Naive thymus-derived CD4-positive, alpha-beta T cell (primary cell): ENCODE data around the gene PLEKHG4. TPM values are rescaled to one million over a fixed set of nuclear protein-coding genes. Genes with fewer than 3 reads are reported as not detected.

Experiments used
- ATAC-seq: fragments of 150-1000 bp; cut with Tn5 transposase; 2 replicates; pipeline ENCODE4 v1.10.0; 2021; ENCODE audit warnings: mild to moderate bottlenecking, moderate library complexity
- CTCF ChIA-PET: fragments of 350-600 bp; sonication (Branson Sonifier 250); formaldehyde crosslinking; loops from one replicate; lab custom pipeline; 2021; ENCODE audit warnings: antibody characterized with exemption; lab: Charles Lee
- POLR2A ChIA-PET: fragments of 350-600 bp; sonication (Branson Sonifier 250); formaldehyde crosslinking; loops from one replicate; lab custom pipeline; 2021; ENCODE audit warnings: antibody characterized with exemption, inconsistent platforms; lab: Charles Lee
- DNase-seq, 9 donors: peaks; one replicate each; pipeline versions ENCODE4 v3.0.0 to v3.0.0-alpha.2; 2020 to 2022; ENCODE audit warnings: mixed read lengths in 1 of 9
- H3K27ac ChIP-seq: one replicate; pipeline ENCODE4 v1.7.0; 2013; ENCODE audit warnings: mild to moderate bottlenecking, low read depth, low read length, moderate library complexity
- H3K27me3 ChIP-seq, 2 donors: one replicate each; pipeline ENCODE4 v1.7.0; 2013; ENCODE audit warnings: low read length in 2 of 2, mild to moderate bottlenecking in 2 of 2, moderate library complexity in 2 of 2; ENCODE audit not compliant: control insufficient read depth in 2 of 2, insufficient read depth in 2 of 2
- H3K36me3 ChIP-seq, 3 experiments: 1 replicate in 2 of 3; 2 replicates in 1 of 3; pipeline ENCODE4 v1.7.0; 2013; ENCODE audit warnings: low read length in 3 of 3, mild to moderate bottlenecking in 3 of 3, moderate library complexity in 1 of 3; ENCODE audit not compliant: insufficient read depth in 3 of 3, control insufficient read depth in 2 of 3
- H3K4me1 ChIP-seq, 2 donors: one replicate each; pipeline ENCODE4 v1.7.0; 2013; ENCODE audit warnings: low read length in 2 of 2, mild to moderate bottlenecking in 2 of 2, moderate library complexity in 1 of 2; ENCODE audit not compliant: control insufficient read depth in 2 of 2, insufficient read depth in 2 of 2
- H3K4me3 ChIP-seq: 2 replicates; pipeline ENCODE4 v1.7.0; 2013; ENCODE audit warnings: mild to moderate bottlenecking, low read length
- H3K9me3 ChIP-seq, 3 experiments: 1 replicate in 2 of 3; 2 replicates in 1 of 3; pipeline ENCODE4 v1.7.0; 2013; ENCODE audit warnings: low read length in 3 of 3; ENCODE audit not compliant: control insufficient read depth in 2 of 3
- H3K27ac Mint-ChIP-seq, 9 donors: one replicate each; pipeline ENCODE4 v1.8.0; 2020 to 2022; ENCODE audit warnings: mixed read lengths in 9 of 9, mild to moderate bottlenecking in 8 of 9, moderate library complexity in 5 of 9, inconsistent platforms in 2 of 9
- H3K27me3 Mint-ChIP-seq, 5 donors: one replicate each; pipeline ENCODE4 v1.8.0; 2021 to 2022; ENCODE audit warnings: mixed read lengths in 5 of 5, mild to moderate bottlenecking in 1 of 5
- H3K36me3 Mint-ChIP-seq, 5 donors: one replicate each; pipeline ENCODE4 v1.8.0; 2020 to 2022; ENCODE audit warnings: mixed read lengths in 5 of 5, mild to moderate bottlenecking in 3 of 5, inconsistent platforms in 1 of 5
- H3K4me1 Mint-ChIP-seq, 7 donors: one replicate each; pipeline ENCODE4 v1.8.0; 2020 to 2022; ENCODE audit warnings: mixed read lengths in 7 of 7, mild to moderate bottlenecking in 3 of 7, inconsistent platforms in 1 of 7
- H3K4me3 Mint-ChIP-seq, 10 donors: one replicate each; pipeline ENCODE4 v1.8.0; 2020 to 2022; ENCODE audit warnings: mild to moderate bottlenecking in 10 of 10, mixed read lengths in 10 of 10, moderate library complexity in 6 of 10, inconsistent platforms in 2 of 10
- H3K9me3 Mint-ChIP-seq, 11 donors: one replicate each; pipeline ENCODE4 v1.8.0; 2020 to 2022; ENCODE audit warnings: mixed read lengths in 11 of 11, mild to moderate bottlenecking in 4 of 11, inconsistent platforms in 1 of 11, moderate library complexity in 1 of 11
- intact Hi-C, 2 donors: fragments of 100-400 bp; cut with micrococcal nuclease; formaldehyde crosslinking; loops; one replicate each; pipeline ENCODE4 v1.15.1; 2023
- polyA plus RNA-seq, 2 donors: library from polyadenylated mRNA; unstranded; fragments of 300-500 nt; fragmentation: Illumina TruSeq; gene quantifications; one replicate each; pipeline ENCODE4 v1.2.3, GENCODE V29; 2021
- total RNA-seq, 6 experiments: library from RNA in 5 of 6; stranded (reverse) in 5 of 6; gene quantifications; 1 replicate in 5 of 6; 2 replicates in 1 of 6; pipeline ENCODE4 v1.2.3 and lab custom pipeline; 2021 to 2026

PLEKHG4 gene
- total and polyA plus RNA-seq, 7 experiments from 2014 or later: 6.2 to 32.3 (median 23.2) TPM

DNA sequence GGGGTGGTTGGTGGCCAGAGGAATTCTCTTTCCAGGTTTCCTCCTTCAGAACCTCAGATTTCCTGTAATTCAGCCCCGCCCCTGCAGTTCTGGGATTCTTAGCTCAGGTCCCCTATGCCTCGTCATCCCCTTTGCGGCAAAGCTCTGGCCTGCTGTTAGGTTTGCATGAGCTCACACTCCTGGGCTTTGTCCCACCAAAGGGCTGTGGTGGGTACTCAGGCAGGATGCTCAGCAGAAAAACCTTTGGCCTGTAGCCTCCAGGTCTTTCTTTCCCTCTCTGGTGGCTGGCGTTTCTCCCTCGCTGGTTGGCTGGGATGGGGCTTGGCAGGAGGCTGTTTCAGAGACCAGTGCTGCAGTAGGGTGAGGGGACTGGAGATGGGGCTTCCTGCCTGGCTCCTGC is 9.6 kb upstream of the PLEKHG4 start:
- H3K4me1 ChIP-seq: no peaks in the 10 kb centered on the region
- POLR2A ChIA-PET: interaction anchor here (0.6 kb wide), 1 partner anchor 45 kb away, joined by 3 read pairs; no protein-coding TSS in a partner anchor
- no peak overlapping the region for H3K27ac ChIP-seq
- Mint-ChIP-seq H3K36me3 (peaks cover 0 to 3% (median 0%) of the 10 kb centered on the region in 5 donors), H3K9me3 (no peaks in the 10 kb centered on the region), H3K4me1 (no peaks in the 10 kb centered on the region), H3K27ac (peak overlapping the region in 1 of 9 donors; percentile 25), H3K4me3 (no peak overlapping the region), H3K27me3 (peaks cover 0 to 9% (median 0%) of the 10 kb centered on the region in 5 donors)
- intact Hi-C loops: loop anchor here in 1 of 2 donors (10.0 kb wide), 1 partner anchor 195 kb away; no protein-coding TSS in a partner anchor
- no peaks in the 10 kb centered on the region for H3K36me3 ChIP-seq
- H3K9me3 ChIP-seq: no peaks in the 10 kb centered on the region
- CTCF ChIA-PET: interaction anchor here (0.7 kb wide), 1 partner anchor 16 kb away, joined by 3 read pairs; no protein-coding TSS in a partner anchor
- no peaks in the 10 kb centered on the region for H3K27me3 ChIP-seq
- H3K4me3 ChIP-seq: no peak overlapping the region
- ATAC-seq: no peak
- no peak for DNase-seq

DNA sequence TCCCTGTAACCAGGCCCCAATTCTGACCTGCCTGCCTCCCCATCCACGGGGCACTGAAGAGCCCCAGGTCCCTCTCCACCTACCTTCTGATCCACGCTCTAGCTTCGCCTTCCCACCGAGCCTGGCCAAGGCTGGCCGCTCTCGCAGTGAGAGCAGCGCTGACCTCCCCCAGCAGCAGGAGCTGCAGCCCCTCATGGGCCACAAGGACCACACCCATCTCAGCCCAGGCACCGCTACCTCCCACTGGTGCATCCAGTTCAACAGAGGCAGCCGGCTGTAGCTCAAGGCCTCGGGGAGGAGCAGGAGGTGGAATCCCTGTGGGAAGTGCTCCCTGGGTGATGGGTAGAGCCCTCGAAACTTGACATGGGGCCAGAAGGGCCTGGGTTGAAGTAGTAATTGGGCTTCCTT is 8.4 kb upstream of the PLEKHG4 start:
- POLR2A ChIA-PET: no interaction called here
- Mint-ChIP-seq H3K4me3 (no peak overlapping the region), H3K9me3 (no peaks in the 10 kb centered on the region)

DNA sequence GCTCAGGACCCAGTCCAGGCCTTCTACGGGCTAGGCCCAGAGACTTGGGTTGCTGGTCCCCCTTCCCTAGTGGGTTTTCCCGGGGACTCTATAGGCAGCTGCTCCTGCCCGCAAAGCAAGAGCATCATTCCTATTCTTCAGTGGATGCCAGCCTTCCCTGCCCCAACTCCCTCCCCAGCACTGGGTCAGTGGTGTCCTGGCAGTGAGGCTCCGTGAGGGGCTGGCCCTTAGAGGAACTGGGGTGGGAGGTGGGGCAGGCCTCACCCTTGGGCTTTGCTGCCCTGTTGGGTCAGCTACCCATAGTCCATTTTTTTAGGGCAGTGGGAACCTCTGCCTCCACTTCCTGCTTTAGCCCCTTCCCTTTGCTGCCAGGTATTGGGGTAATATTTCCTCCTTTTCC is 7.9 kb upstream of the PLEKHG4 start:
- CTCF ChIA-PET: no interaction called here
- Histone ChIP-seq H3K36me3 (peaks cover 0 to 2% (median 0%) of the 10 kb centered on the region in 3 experiments), H3K9me3 (no peaks in the 10 kb centered on the region), H3K4me1 (no peaks in the 10 kb centered on the region), H3K27ac (no peak overlapping the region), H3K27me3 (no peaks in the 10 kb centered on the region), H3K4me3 (no peak overlapping the region)
- peaks cover 2 to 7% (median 4%) of the 10 kb centered on the region in 7 donors for H3K4me1 Mint-ChIP-seq
- H3K27ac Mint-ChIP-seq: no peak overlapping the region
- H3K9me3 Mint-ChIP-seq: no peaks in the 10 kb centered on the region
- intact Hi-C loops: loop anchor here in 1 of 2 donors (10.0 kb wide), 1 partner anchor 193 kb away; no protein-coding TSS in a partner anchor
- H3K27me3 Mint-ChIP-seq: peaks cover 0 to 5% (median 0%) of the 10 kb centered on the region in 5 donors
- DNase-seq (no peak), ATAC-seq (no peak)
- peaks cover 0 to 6% (median 4%) of the 10 kb centered on the region in 5 donors for H3K36me3 Mint-ChIP-seq
- no peak overlapping the region for H3K4me3 Mint-ChIP-seq
- POLR2A ChIA-PET: no interaction called here

More for the DNA sequence above, 8.4 kb upstream of the PLEKHG4 start:
- no peak overlapping the region for H3K27ac Mint-ChIP-seq
- H3K27ac ChIP-seq: no peak overlapping the region
- H3K4me3 ChIP-seq: no peak overlapping the region
- H3K4me1 ChIP-seq: no peaks in the 10 kb centered on the region
- no peak for DNase-seq
- CTCF ChIA-PET: no interaction called here
- no peak for ATAC-seq
- H3K27me3 Mint-ChIP-seq: peaks cover 0 to 5% (median 0%) of the 10 kb centered on the region in 5 donors
- H3K27me3 ChIP-seq: no peaks in the 10 kb centered on the region
- H3K9me3 ChIP-seq: no peaks in the 10 kb centered on the region
- intact Hi-C loops: loop anchor here in 1 of 2 donors (10.0 kb wide), 1 partner anchor 194 kb away; no protein-coding TSS in a partner anchor
- no peaks in the 10 kb centered on the region for H3K36me3 ChIP-seq
- H3K36me3 Mint-ChIP-seq: peaks cover 0 to 3% (median 0%) of the 10 kb centered on the region in 5 donors
- peaks cover 0 to 4% (median 0%) of the 10 kb centered on the region in 7 donors for H3K4me1 Mint-ChIP-seq

DNA sequence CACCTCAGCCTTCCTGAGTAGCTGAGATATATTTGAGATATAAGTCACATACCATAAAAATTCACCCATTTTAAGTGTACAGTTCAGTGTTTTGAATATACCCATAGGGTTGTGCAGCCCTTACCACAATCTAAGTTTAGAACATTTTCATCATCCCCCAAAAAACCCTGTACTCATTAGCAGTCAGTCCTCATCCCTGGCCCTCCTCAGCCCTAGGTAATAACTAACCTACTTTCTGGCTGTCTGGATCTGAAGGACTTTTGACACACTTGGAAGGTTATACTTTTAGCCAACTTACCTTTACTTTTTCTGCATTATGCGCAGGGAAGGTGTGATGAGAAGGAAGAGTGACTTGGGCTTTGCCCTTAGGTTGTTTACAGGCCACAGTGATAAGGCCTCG is 4.0 kb upstream of the PLEKHG4 start:
- H3K36me3 Mint-ChIP-seq: peaks cover 0 to 9% (median 7%) of the 10 kb centered on the region in 5 donors
- H3K4me3 Mint-ChIP-seq: no peak overlapping the region
- ChIA-PET CTCF (no interaction called here), POLR2A (no interaction called here)
- peaks cover 6 to 23% (median 18%) of the 10 kb centered on the region in 7 donors for H3K4me1 Mint-ChIP-seq
- no peak overlapping the region for H3K27ac ChIP-seq
- H3K27me3 Mint-ChIP-seq: no peaks in the 10 kb centered on the region
- no peak for ATAC-seq
- DNase-seq: no peak
- no peak overlapping the region for H3K4me3 ChIP-seq
- H3K9me3 Mint-ChIP-seq: no peaks in the 10 kb centered on the region
- peaks cover 9 to 25% of the 10 kb centered on the region in 2 donors for H3K4me1 ChIP-seq
- H3K36me3 ChIP-seq: peaks cover 0 to 5% (median 0%) of the 10 kb centered on the region in 3 experiments
- intact Hi-C loops: loop anchor here in 1 of 2 donors (5.0 to 10.0 kb wide), 4 partner anchors 122 to 328 kb away; partner anchors contain the start of gene ZDHHC1
- H3K27me3 ChIP-seq: no peaks in the 10 kb centered on the region
- peak overlapping the region in 2 of 9 donors; percentile 32 to 65 for H3K27ac Mint-ChIP-seq
- H3K9me3 ChIP-seq: no peaks in the 10 kb centered on the region

DNA sequence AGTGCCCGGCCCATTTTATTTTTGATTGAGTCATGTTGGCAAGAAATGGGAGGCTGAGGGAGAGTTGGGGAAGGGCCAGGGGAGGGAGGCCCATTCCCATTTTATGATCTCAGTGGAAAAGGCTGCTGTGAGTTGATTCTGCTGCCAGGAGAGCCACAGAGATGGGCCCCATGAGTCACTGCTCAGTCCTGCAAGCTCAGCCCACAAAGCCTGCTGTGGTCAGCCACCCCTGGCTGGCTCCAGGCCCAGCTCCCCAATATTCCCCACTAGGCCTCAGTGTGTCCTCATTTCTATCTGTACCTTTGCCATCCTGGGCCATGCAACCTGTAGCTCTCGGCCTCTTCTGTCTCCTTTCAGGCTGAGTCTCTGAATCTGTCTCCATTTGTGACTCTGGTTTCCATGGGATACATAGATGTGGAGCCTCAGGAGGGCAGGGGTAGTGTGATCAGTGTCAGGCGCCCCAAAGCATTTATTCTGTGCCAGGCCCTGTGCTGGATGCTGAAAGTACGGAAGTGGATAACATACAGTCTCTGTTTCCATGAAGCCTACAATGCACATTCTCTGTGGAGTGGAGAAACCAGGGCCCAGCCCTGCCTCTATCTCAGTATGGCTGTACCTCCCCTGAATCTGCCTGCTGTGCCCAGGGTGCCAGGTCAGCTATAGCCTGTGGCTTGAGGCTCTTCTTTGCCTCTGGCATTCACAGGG is 1.9 kb upstream of the PLEKHG4 start:
- intact Hi-C loops: loop anchor here in 1 of 2 donors (5.0 to 10.0 kb wide), 4 partner anchors 120 to 330 kb away; partner anchors contain the start of gene ZDHHC1
- H3K9me3 ChIP-seq: no peaks in the 10 kb centered on the region
- H3K4me1 ChIP-seq: peaks cover 9 to 27% of the 10 kb centered on the region in 2 donors
- peak overlapping the region; percentile 72 for H3K27ac ChIP-seq
- DNase-seq (no peak), ATAC-seq (no peak)
- H3K4me3 ChIP-seq: no peak overlapping the region
- no peaks in the 10 kb centered on the region for H3K9me3 Mint-ChIP-seq
- ChIA-PET CTCF (interaction anchor here (0.6 kb wide), 1 partner anchor 10 kb away, joined by 7 read pairs; no protein-coding TSS in a partner anchor), POLR2A (no interaction called here)
- H3K4me3 Mint-ChIP-seq: peak overlapping the region in 8 of 10 donors; percentile 18 to 88 (median 66)
- H3K36me3 ChIP-seq: peaks cover 0 to 11% (median 0%) of the 10 kb centered on the region in 3 experiments
- H3K27me3 Mint-ChIP-seq: no peaks in the 10 kb centered on the region
- H3K27me3 ChIP-seq: no peaks in the 10 kb centered on the region
- peaks cover 0 to 8% (median 6%) of the 10 kb centered on the region in 5 donors for H3K36me3 Mint-ChIP-seq
- peaks cover 6 to 26% (median 18%) of the 10 kb centered on the region in 7 donors for H3K4me1 Mint-ChIP-seq
- H3K27ac Mint-ChIP-seq: peak overlapping the region in 6 of 9 donors; percentile 48 to 83 (median 64)

DNA sequence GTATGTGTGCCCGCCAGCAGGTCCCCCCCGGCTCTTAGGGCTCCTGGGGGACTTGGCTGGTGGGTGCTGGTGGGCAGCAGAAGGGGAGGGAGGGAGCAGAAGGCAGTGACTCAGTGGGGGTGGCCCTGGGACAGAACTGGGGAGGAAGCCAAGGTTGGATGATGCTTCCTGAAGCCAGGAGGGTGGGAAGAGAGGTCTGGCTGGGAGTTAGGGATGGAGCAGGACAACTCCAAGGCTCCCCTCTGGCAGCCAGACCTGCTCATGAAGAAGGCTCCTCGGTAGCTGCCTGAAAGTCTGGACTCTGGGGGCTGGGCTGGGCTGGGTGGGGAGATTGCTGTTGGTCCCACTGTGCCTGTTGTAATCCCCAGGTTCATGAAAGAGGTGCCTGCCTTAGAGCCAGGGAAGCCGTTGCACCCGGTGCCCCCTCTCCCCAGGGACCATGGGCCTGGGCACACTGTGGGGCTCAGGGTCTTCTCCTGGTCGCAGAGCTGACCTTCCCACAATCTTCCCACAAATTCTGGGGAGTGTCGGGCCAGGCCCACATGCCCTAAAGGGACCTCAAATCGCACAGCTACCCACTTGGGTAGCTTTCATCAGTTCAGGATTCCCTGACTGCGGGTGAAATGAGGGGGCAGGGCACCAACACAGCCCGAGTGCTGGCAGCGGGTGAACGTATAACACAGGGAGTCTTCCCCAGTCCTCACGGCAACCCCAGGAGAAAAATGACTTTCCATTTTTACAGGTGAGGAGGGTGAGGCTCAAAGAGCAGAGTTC is 1.1 kb upstream of the PLEKHG4 start:
- no peak for ATAC-seq
- peak overlapping the region; percentile 72 for H3K27ac ChIP-seq
- H3K27me3 Mint-ChIP-seq: no peaks in the 10 kb centered on the region
- peak overlapping the region; percentile 70 for H3K4me3 ChIP-seq
- H3K9me3 ChIP-seq: no peaks in the 10 kb centered on the region
- peak overlapping the region; percentile 74 to 90 (median 83) for H3K4me3 Mint-ChIP-seq
- peak overlapping the region; percentile 62 to 93 (median 78) for H3K27ac Mint-ChIP-seq
- no peaks in the 10 kb centered on the region for H3K9me3 Mint-ChIP-seq
- peaks cover 6 to 26% (median 18%) of the 10 kb centered on the region in 7 donors for H3K4me1 Mint-ChIP-seq
- peaks cover 0 to 11% (median 0%) of the 10 kb centered on the region in 3 experiments for H3K36me3 ChIP-seq
- peaks cover 9 to 27% of the 10 kb centered on the region in 2 donors for H3K4me1 ChIP-seq
- intact Hi-C loops: loop anchor here (2.0 to 10.0 kb wide), 9 partner anchors 31 to 331 kb away; partner anchors contain the start of genes ATP6V0D1 (in 1 of the 2), FHOD1 (in 1 of the 2), TMEM208 (in 1 of the 2) and ZDHHC1 (in 1 of the 2)
- H3K27me3 ChIP-seq: no peaks in the 10 kb centered on the region
- ChIA-PET POLR2A (interaction anchor here (0.6 kb wide), 1 partner anchor 10 kb away, joined by 3 read pairs; no protein-coding TSS in a partner anchor), CTCF (no interaction called here)
- H3K36me3 Mint-ChIP-seq: peaks cover 0 to 8% (median 6%) of the 10 kb centered on the region in 5 donors
- peak in 1 of 9 donors; percentile 19 for DNase-seq
